ENCODE results near the gene HNRNPL. TPM values are rescaled to one million over a fixed set of nuclear protein-coding genes. Genes with fewer than 3 reads are reported as not detected.
"Not testable (repeated sequence)": the region's sequence is repeated elsewhere in the genome, so short reads cannot be mapped to it uniquely, and the experiment has no call there.

HNRNPL gene
- polyA plus RNA-seq, 1 donor, result 271 TPM

GRCh38 chr19:38854961-38855360, 5.2 kb upstream of the HNRNPL start:
- not testable (repeated sequence) for H3K27me3 ChIP-seq (ENCODE audit: control insufficient read depth, insufficient read depth, low read length); H3K4me3 ChIP-seq (ENCODE audit: low read length)
- WGBS (ENCODE audit: insufficient coverage, low lambda C conversion rate), result no CpG with 5 or more reads among the region's 3 CpGs

GRCh38 chr19:38853214-38853613, 3.4 kb upstream of the HNRNPL start:
- Histone ChIP-seq H3K36me3 (ENCODE audit: control insufficient read depth, insufficient read depth, low read length) (peaks cover 2% of the 10 kb centered on the region), H3K4me1 (ENCODE audit: control insufficient read depth, insufficient read depth, low read length) (peaks cover 28% of the 10 kb centered on the region), H3K4me3 (ENCODE audit: low read length) (no peak overlapping the region), H3K27ac (ENCODE audit: low read length) (no peak overlapping the region), H3K27me3 (ENCODE audit: control insufficient read depth, insufficient read depth, low read length) (no peaks in the 10 kb centered on the region), H3K9me3 (ENCODE audit: control insufficient read depth, low read depth, low read length) (peaks cover 10% of the 10 kb centered on the region)
- no peak for DNase-seq
- 100% methylated on average over 1 of the region's 17 CpGs for WGBS (ENCODE audit: insufficient coverage, low lambda C conversion rate)

More at GRCh38 chr19:38854961-38855360, 5.2 kb upstream of the HNRNPL start:
- peaks cover 32% of the 10 kb centered on the region for H3K4me1 ChIP-seq (ENCODE audit: control insufficient read depth, insufficient read depth, low read length)
- not testable (repeated sequence) for H3K36me3 ChIP-seq (ENCODE audit: control insufficient read depth, insufficient read depth, low read length); H3K9me3 ChIP-seq (ENCODE audit: control insufficient read depth, low read depth, low read length); H3K27ac ChIP-seq (ENCODE audit: low read length); DNase-seq

- H3K4me1 ChIP-seq (ENCODE audit: control insufficient read depth, insufficient read depth, low read length), result peaks cover 30% of the 10 kb centered on the region
- peaks cover 7% of the 10 kb centered on the region for H3K36me3 ChIP-seq (ENCODE audit: control insufficient read depth, insufficient read depth, low read length)
- H3K27me3 ChIP-seq (ENCODE audit: control insufficient read depth, insufficient read depth, low read length), result no peaks in the 10 kb centered on the region
- WGBS (ENCODE audit: insufficient coverage, low lambda C conversion rate), result no CpG with 5 or more reads among the region's 52 CpGs
- peak in 1 of 2 donors; percentile 59 for DNase-seq
- H3K9me3 ChIP-seq (ENCODE audit: control insufficient read depth, low read depth, low read length), result peaks cover 10% of the 10 kb centered on the region
- H3K27ac ChIP-seq (ENCODE audit: low read length), result peak overlapping the region; percentile 86
- H3K4me3 ChIP-seq (ENCODE audit: low read length), result peak overlapping the region; percentile 61
These were observed 2.7 kb upstream of the HNRNPL start for GRCh38 chr19:38852231-38853044.

GRCh38 chr19:38851622-38852230, 1.9 kb upstream of the HNRNPL start:
- peaks cover 25% of the 10 kb centered on the region for H3K4me1 ChIP-seq (ENCODE audit: control insufficient read depth, insufficient read depth, low read length)
- no CpG with 5 or more reads among the region's 67 CpGs for WGBS (ENCODE audit: insufficient coverage, low lambda C conversion rate)
- peak; percentile 94 to 96 for DNase-seq
- H3K27me3 ChIP-seq (ENCODE audit: control insufficient read depth, insufficient read depth, low read length), result no peaks in the 10 kb centered on the region
- peak overlapping the region; percentile 62 for H3K4me3 ChIP-seq (ENCODE audit: low read length)
- H3K27ac ChIP-seq (ENCODE audit: low read length), result peak overlapping the region; percentile 99
- peaks cover 15% of the 10 kb centered on the region for H3K36me3 ChIP-seq (ENCODE audit: control insufficient read depth, insufficient read depth, low read length)
- peaks cover 10% of the 10 kb centered on the region for H3K9me3 ChIP-seq (ENCODE audit: control insufficient read depth, low read depth, low read length)

- Histone ChIP-seq H3K9me3 (ENCODE audit: control insufficient read depth, low read depth, low read length) (peaks cover 5% of the 10 kb centered on the region), H3K4me3 (ENCODE audit: low read length) (peak overlapping the region; percentile 62), H3K27ac (ENCODE audit: low read length) (peak overlapping the region; percentile 99), H3K27me3 (ENCODE audit: control insufficient read depth, insufficient read depth, low read length) (no peaks in the 10 kb centered on the region), H3K4me1 (ENCODE audit: control insufficient read depth, insufficient read depth, low read length) (peaks cover 25% of the 10 kb centered on the region), H3K36me3 (ENCODE audit: control insufficient read depth, insufficient read depth, low read length) (peaks cover 21% of the 10 kb centered on the region)
- peak in 1 of 2 donors; percentile 67 for DNase-seq
- WGBS (ENCODE audit: insufficient coverage, low lambda C conversion rate), result 0% methylated on average over 2 of the region's 40 CpGs
These were observed 1.3 kb upstream of the HNRNPL start for GRCh38 chr19:38850976-38851621.

GRCh38 chr19:38850436-38850975, 720 bp upstream of the HNRNPL start:
- H3K4me1 ChIP-seq (ENCODE audit: control insufficient read depth, insufficient read depth, low read length), result peaks cover 25% of the 10 kb centered on the region
- no CpG with 5 or more reads among the region's 26 CpGs for WGBS (ENCODE audit: insufficient coverage, low lambda C conversion rate)
- H3K9me3 ChIP-seq (ENCODE audit: control insufficient read depth, low read depth, low read length), result no peaks in the 10 kb centered on the region

GRCh38 chr19:38849147-38849859, 483 bp downstream of the HNRNPL start:
- peaks cover 25% of the 10 kb centered on the region for H3K4me1 ChIP-seq (ENCODE audit: control insufficient read depth, insufficient read depth, low read length)
- WGBS (ENCODE audit: insufficient coverage, low lambda C conversion rate), result no CpG with 5 or more reads among the region's 76 CpGs

More at GRCh38 chr19:38850436-38850975, 720 bp upstream of the HNRNPL start:
- H3K27ac ChIP-seq (ENCODE audit: low read length), result peak overlapping the region; percentile 99
- DNase-seq, result peak in 1 of 2 donors; percentile 100
- H3K36me3 ChIP-seq (ENCODE audit: control insufficient read depth, insufficient read depth, low read length), result peaks cover 27% of the 10 kb centered on the region
- peak overlapping the region; percentile 62 for H3K4me3 ChIP-seq (ENCODE audit: low read length)
- no peaks in the 10 kb centered on the region for H3K27me3 ChIP-seq (ENCODE audit: control insufficient read depth, insufficient read depth, low read length)

GRCh38 chr19:38848299-38849146, 1.3 kb downstream of the HNRNPL start:
- no peaks in the 10 kb centered on the region for H3K9me3 ChIP-seq (ENCODE audit: control insufficient read depth, low read depth, low read length)
- H3K4me1 ChIP-seq (ENCODE audit: control insufficient read depth, insufficient read depth, low read length), result peaks cover 25% of the 10 kb centered on the region
- H3K4me3 ChIP-seq (ENCODE audit: low read length), result peak overlapping the region; percentile 50
- peak overlapping the region; percentile 64 for H3K27ac ChIP-seq (ENCODE audit: low read length)
- no peaks in the 10 kb centered on the region for H3K27me3 ChIP-seq (ENCODE audit: control insufficient read depth, insufficient read depth, low read length)
- WGBS (ENCODE audit: insufficient coverage, low lambda C conversion rate), result 10% methylated on average over 2 of the region's 22 CpGs
- DNase-seq, result no peak
- peaks cover 47% of the 10 kb centered on the region for H3K36me3 ChIP-seq (ENCODE audit: control insufficient read depth, insufficient read depth, low read length)

More at GRCh38 chr19:38849147-38849859, 483 bp downstream of the HNRNPL start:
- H3K27ac ChIP-seq (ENCODE audit: low read length), result peak overlapping the region; percentile 81
- peaks cover 39% of the 10 kb centered on the region for H3K36me3 ChIP-seq (ENCODE audit: control insufficient read depth, insufficient read depth, low read length)
- H3K27me3 ChIP-seq (ENCODE audit: control insufficient read depth, insufficient read depth, low read length), result no peaks in the 10 kb centered on the region
- H3K9me3 ChIP-seq (ENCODE audit: control insufficient read depth, low read depth, low read length), result no peaks in the 10 kb centered on the region
- peak overlapping the region; percentile 50 for H3K4me3 ChIP-seq (ENCODE audit: low read length)
- peak; percentile 97 for DNase-seq

GRCh38 chr19:38846097-38846496, 3.7 kb downstream of the HNRNPL start:
- WGBS (ENCODE audit: insufficient coverage, low lambda C conversion rate), result no CpG with 5 or more reads among the region's 2 CpGs
- Histone ChIP-seq H3K27me3 (ENCODE audit: control insufficient read depth, insufficient read depth, low read length) (no peaks in the 10 kb centered on the region), H3K4me1 (ENCODE audit: control insufficient read depth, insufficient read depth, low read length) (peaks cover 15% of the 10 kb centered on the region), H3K9me3 (ENCODE audit: control insufficient read depth, low read depth, low read length) (no peaks in the 10 kb centered on the region), H3K4me3 (ENCODE audit: low read length) (no peak overlapping the region), H3K36me3 (ENCODE audit: control insufficient read depth, insufficient read depth, low read length) (peaks cover 71% of the 10 kb centered on the region), H3K27ac (ENCODE audit: low read length) (no peak overlapping the region)
- no peak for DNase-seq
